ENCODE measurements around the gene FILIP1L. TPM values are rescaled to one million over a fixed set of nuclear protein-coding genes. Genes with fewer than 3 reads are reported as not detected.

Gene FILIP1L
- total and polyA plus RNA-seq, 2 of the 4 experiments (the other 2 are of a cell fraction) = 11.5 to 19.9 TPM

- H3K4me1 ChIP-seq (ENCODE audit: control insufficient read depth, insufficient read depth, low read length) = peaks cover 11% of the 10 kb centered on the region
- H2BK5ac ChIP-seq (ENCODE audit: low read depth, low read length, poor library complexity, severe bottlenecking) = no peak overlapping the region
- H3K4ac ChIP-seq (ENCODE audit: low read depth, low read length) = no peak overlapping the region
- ChIA-PET POLR2A (ENCODE audit: unreplicated experiment) (no interaction called here), CTCF (no interaction called here)
- H4K8ac ChIP-seq (ENCODE audit: low read depth in 2 of 2, low read length in 2 of 2) = no peak overlapping the region
- ATAC-seq (ENCODE audit: low read depth) = no peak
- no peak overlapping the region for H2AFZ ChIP-seq (replicated peaks; ENCODE audit: low read length, poor library complexity)
- in situ Hi-C loops (cut with MboI; ENCODE audit: low sequenced_read_pairs) = no loop called here
- H3K23ac ChIP-seq (ENCODE audit: low read depth, low read length) = no peak overlapping the region
- BruUV-seq (replicated peaks) = no TSS peak
- H3K18ac ChIP-seq (ENCODE audit: low read depth, low read length) = no peak overlapping the region; the same call in 1 of the 2 replicates
- no peaks in the 10 kb centered on the region for H3K36me3 ChIP-seq (ENCODE audit: control insufficient read depth, insufficient read depth, low read length)
- TF ChIP-seq CHD1 (IDR thresholded peaks at IDR 0.05; ENCODE audit: low read depth, low read length) (no peak), POLR2A (IDR thresholded peaks at IDR 0.05; ENCODE audit: low read depth, low read length) (no peak), ELK1 (IDR thresholded peaks at IDR 0.05; ENCODE audit: borderline replicate concordance, low read depth, low read length) (no peak), FOS (IDR thresholded peaks at IDR 0.05; ENCODE audit: low read depth, low read length) (no peak), CEBPB (IDR thresholded peaks at IDR 0.05; ENCODE audit: low read depth, low read length) (no peak), USF2 (IDR thresholded peaks at IDR 0.05; ENCODE audit: low read depth, low read length) (no peak), MAFK (IDR thresholded peaks at IDR 0.05; ENCODE audit: low read depth, low read length) (no peak), BHLHE40 (IDR thresholded peaks at IDR 0.05; ENCODE audit: low read depth, low read length) (no peak), CTCF (conservative IDR thresholded peaks at IDR 0.05; ENCODE audit: low read depth, low read length) (no peak), RCOR1 (IDR thresholded peaks at IDR 0.05; ENCODE audit: insufficient replicate concordance, low read length) (no peak), MAZ (IDR thresholded peaks at IDR 0.05; ENCODE audit: borderline replicate concordance, low read depth, low read length) (no peak), NFE2L2 (IDR thresholded peaks at IDR 0.05; ENCODE audit: low read depth, low read length) (no peak), RFX5 (IDR thresholded peaks at IDR 0.05; ENCODE audit: low read depth, low read length) (no peak), SMC3 (IDR thresholded peaks at IDR 0.05; ENCODE audit: low read depth, low read length) (no peak), RAD21 (IDR thresholded peaks at IDR 0.05; ENCODE audit: low read length) (no peak), MXI1 (IDR thresholded peaks at IDR 0.05; ENCODE audit: borderline replicate concordance, low read depth, low read length) (no peak)
- no peak overlapping the region for H3K9ac ChIP-seq (ENCODE audit: low read depth, low read length)
- H3K56ac ChIP-seq (ENCODE audit: extremely low read depth, insufficient read depth, low read length) = no peak overlapping the region
- dilution Hi-C loops (cut with HindIII; ENCODE audit: low sequenced_read_pairs, unreplicated experiment) = no loop called here
- H3K27me3 ChIP-seq (ENCODE audit: control insufficient read depth, insufficient read depth, low read length) = no peaks in the 10 kb centered on the region
- H2BK15ac ChIP-seq (ENCODE audit: low read depth, low read length) = no peak overlapping the region
- no peak overlapping the region for H3K27ac ChIP-seq (ENCODE audit: insufficient read depth, low read length)
- H3K79me1 ChIP-seq (ENCODE audit: low read depth in 1 of 2, low read length in 2 of 2) = peaks cover 0 to 9% of the 10 kb centered on the region in 2 experiments; a peak in 2 of 4 replicates
- no peak overlapping the region for H3K4me3 ChIP-seq (ENCODE audit: insufficient read depth, low read depth, low read length)
- no peak overlapping the region for H3K14ac ChIP-seq (replicated peaks; ENCODE audit: low read depth, low read length)
- H4K91ac ChIP-seq (ENCODE audit: insufficient read depth, low read depth, low read length) = no peak overlapping the region
- H4K5ac ChIP-seq (ENCODE audit: low read depth, low read length) = no peak overlapping the region
- H3K9me3 ChIP-seq (ENCODE audit: control insufficient read depth, insufficient read depth, low read length) = no peaks in the 10 kb centered on the region
- no peak overlapping the region for H2AK5ac ChIP-seq (ENCODE audit: low read depth, low read length)
- no peak overlapping the region for H2BK120ac ChIP-seq (ENCODE audit: low read depth, low read length)
- no peaks in the 10 kb centered on the region for H4K20me1 ChIP-seq (ENCODE audit: insufficient read depth, low read length)
- no peak overlapping the region for H3K4me2 ChIP-seq (ENCODE audit: low read depth, low read length)
- peaks cover 9% of the 10 kb centered on the region for H3K9me1 ChIP-seq (ENCODE audit: insufficient read depth, low read length)
- peak; percentile 13 for DNase-seq
- intact Hi-C loops (cut with micrococcal nuclease) = no loop called here
- H2BK20ac ChIP-seq (ENCODE audit: low read depth, low read length) = no peak overlapping the region
- no peak overlapping the region for H2AK9ac ChIP-seq (replicated peaks; ENCODE audit: low read depth, low read length, poor library complexity)
Observed at GRCh38 chr3:99918715-99919114, 195.6 kb downstream of the FILIP1L start.

Measured in IMR-90 (cell line).